GM12872 (cell line): Measurements from ENCODE around the gene DPRX.

ENCODE experiments used
- TF ChIP-seq, protein P1 (sequence below): IDR thresholded peaks from 3 replicates; pipeline ENCODE4 v1.5.1; 2011; ENCODE audit warnings: low read depth, mild to moderate bottlenecking, low read length, moderate library complexity; ENCODE audit not compliant: insufficient read depth

Gene DPRX

DNA sequence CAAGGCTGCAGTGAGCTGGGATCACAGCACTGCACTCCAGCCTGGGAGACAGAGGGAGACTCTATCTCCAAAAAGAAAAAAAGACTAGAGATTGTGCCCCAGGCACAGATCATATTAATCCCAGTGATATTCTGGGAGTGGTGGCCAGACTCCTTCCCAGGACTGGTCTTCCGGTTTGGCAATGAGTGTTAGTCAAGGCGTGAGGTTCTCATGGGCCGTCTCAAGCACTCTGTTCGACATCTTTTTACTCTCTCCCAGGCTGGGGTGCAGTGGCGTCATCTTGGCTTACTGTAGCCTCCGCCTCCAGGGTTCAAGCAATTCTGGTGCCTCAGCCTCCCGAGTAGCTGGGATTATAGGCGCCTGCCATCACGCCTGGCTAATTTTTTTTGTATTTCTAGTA lies 5.3 kb upstream of the DPRX start:
- TF ChIP-seq, protein P1, sequence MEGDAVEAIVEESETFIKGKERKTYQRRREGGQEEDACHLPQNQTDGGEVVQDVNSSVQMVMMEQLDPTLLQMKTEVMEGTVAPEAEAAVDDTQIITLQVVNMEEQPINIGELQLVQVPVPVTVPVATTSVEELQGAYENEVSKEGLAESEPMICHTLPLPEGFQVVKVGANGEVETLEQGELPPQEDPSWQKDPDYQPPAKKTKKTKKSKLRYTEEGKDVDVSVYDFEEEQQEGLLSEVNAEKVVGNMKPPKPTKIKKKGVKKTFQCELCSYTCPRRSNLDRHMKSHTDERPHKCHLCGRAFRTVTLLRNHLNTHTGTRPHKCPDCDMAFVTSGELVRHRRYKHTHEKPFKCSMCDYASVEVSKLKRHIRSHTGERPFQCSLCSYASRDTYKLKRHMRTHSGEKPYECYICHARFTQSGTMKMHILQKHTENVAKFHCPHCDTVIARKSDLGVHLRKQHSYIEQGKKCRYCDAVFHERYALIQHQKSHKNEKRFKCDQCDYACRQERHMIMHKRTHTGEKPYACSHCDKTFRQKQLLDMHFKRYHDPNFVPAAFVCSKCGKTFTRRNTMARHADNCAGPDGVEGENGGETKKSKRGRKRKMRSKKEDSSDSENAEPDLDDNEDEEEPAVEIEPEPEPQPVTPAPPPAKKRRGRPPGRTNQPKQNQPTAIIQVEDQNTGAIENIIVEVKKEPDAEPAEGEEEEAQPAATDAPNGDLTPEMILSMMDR: no peak

DNA sequence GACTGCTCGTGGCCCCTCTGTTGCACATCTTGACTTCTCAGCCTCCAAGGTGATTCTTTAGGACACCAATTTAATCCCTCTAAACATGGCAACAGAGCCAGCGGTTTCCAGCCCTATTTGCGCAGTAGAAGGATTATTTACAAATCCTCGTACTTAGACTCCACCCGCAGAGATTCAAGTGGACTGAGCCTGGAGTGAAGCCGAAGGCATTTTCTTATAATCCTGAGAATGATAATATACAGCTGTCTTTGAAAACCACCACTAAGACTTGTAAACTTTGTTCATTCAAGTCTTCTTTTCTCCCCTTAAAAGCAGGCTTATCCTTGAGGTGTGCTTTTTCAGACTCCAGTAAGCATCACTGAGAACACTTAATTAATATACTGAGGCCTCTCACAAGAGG lies 4.8 kb upstream of the DPRX start:
- TF ChIP-seq, protein P1: no peak

DNA sequence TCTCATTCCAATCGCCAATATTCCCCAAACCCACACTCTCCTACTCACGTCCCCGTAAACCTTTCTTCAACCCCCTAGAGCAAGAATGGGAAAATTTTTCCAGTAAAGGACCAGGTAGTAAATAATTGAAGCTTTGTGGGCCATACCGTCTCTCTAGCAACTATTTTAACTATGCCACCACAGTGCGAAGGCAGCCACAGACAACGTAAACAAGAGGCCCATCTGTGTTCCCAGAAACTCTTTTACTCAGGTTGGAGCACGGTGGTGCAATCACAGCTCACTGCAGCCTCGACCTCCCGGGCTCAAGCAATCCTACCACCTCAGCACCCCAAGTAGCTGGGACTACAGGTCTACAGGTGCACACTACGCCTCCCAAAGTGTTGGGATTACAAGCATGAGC lies 3.0 kb downstream of the DPRX start:
- TF ChIP-seq, protein P1: no peak

DNA sequence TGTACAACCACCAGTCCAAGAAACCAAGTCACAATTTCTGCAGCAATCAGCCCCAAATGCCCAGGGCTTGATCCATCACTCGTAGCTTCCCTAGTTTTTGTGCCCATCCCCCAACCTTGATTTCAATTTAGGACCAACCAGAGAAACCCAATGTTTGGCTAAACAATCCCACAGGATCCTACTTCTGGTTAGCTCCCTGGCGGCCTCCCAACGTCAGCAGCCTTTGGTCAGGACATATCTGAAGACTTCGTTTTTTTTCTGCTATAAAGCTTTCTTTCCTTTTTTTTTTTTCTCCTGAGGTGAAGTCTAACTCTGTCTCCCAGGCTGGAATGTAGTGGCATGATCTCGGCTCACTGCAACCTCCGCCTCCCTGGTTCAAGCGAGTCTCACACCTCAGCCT lies 7.7 kb downstream of the DPRX start:
- TF ChIP-seq, protein P1: no peak

DNA sequence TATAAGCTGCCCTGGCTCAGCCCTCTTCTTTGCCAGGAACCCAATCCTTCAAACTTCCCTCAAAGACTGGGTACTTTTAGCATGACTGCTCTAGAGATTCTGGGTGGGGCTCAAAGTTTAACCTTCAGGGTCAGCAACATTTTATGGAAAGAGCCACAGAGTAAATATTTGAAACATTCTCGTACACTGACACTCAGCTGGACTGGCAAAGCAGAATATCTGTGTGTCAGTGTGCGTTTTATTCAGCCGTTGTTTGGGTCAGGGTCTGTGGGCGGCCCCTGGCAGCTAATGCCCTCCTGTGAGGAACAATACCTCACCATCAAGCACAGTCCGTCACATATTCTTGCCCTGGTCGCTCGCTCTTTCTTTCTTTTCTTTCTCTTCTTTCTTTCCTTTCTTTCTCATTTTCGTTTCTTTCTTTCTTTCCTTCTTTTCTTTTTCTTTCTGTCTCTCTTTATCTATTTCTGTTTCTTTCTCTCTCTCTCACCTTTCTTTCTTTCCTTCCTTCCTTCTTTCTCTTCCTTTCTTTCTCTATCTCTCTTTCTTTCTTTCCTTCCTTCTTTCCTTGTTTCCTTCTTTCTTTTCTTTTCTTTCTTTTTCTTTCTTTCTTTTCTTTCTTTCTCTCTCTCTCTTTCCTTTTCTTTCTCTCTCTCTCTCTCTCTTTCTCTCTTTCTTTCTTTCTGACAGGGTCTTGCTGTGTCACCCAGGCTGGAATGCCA lies 10.7 kb downstream of the DPRX start:
- TF ChIP-seq, protein P1: no peak

DNA sequence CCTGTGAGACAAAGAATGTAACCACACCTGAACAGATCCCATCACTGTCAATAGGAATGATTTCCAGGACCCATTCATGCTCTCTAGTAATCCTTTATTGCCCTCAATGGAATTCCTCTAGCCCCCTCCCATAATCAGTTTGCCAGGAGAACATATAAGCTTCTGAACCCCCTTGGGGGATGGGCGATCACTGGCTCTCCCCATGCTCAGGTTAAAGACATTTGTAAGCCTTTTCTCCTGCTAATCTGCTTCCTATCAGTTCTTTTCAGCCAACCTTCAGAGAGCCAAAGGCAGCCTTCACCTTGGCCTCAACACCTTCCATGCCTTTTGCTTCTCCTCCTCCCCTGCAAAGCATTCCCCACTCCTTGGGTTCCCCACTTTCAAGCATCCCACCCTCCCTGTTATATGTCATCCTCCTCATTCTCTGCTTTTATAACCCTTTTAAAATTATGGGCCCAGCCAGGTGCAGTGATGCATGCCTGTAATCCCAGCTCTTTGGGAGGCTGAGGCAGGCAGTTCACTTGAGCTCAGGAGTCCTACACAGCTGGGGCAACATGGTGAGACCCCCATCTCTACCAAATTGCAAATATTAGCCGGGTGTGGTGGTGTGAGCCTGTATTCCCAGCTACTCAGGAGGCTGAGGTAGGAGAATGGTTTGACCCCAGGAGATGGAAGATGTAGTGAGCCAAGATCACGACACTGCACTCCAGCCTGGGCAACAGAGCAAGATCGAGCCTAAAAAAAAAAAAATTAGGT lies 12.4 kb downstream of the DPRX start:
- TF ChIP-seq, protein P1: no peak

DNA sequence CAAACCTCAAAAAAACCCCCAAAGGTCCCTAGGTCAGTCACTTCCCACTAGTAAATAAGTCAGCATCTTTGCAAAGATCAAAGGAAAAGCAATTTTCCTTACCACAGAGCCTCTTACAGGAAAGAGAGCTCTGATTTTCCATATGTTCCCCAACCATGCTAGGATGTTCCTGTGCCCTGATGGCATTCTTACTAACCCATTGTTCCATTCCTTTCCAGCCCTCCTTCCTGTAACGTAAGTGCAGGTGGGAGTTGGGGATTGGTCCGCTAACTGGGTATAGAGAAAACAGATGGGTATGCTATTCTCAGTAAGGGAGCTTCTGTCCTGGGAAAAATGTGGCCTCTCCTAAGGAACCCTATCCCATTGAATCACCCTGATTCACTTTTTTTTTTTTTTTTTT lies 14.3 kb downstream of the DPRX start:
- TF ChIP-seq, protein P1: no peak
